ENCODE data around the gene GNAZ.
A peak's percentile ranks its signal among the peaks of the same experiment; 100 is the strongest.

The GNAZ gene

DNA sequence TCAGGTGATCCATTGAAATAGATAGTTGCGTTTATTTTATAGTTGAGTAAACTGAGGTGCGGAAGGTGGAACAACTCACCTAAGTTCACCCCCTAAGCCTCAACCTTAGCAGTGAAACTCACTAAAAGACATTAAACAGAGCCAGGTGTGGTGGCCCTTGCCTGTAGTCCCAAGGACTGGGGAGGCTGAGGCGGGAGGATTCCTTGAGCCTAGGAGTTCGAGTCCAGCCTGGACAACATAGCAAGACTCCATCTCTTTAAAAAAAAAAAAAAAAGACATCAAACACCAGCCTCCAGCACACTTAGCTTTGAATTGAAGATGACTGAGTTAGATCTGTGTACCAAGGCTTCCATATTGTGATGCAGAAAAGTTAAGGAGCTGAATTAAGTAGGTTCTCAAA lies 74.1 kb downstream of the GNAZ start:
- Histone ChIP-seq H2AFZ (ENCODE audit: low read length) (no peak overlapping the region), H3K27me3 (replicated peaks; ENCODE audit: insufficient read depth, low read length) (no peaks in the 10 kb centered on the region), H3K4me3 (ENCODE audit: low read length) (peak overlapping the region; percentile 59), H3K9me2 (replicated peaks; ENCODE audit: insufficient read depth, low read length) (no peaks in the 10 kb centered on the region), H3K9me3 (replicated peaks; ENCODE audit: insufficient read depth, low read length) (no peaks in the 10 kb centered on the region), H3K4me2 (ENCODE audit: low read depth, low read length) (peak overlapping the region; percentile 86), H3K9ac (ENCODE audit: low read length) (peak overlapping the region; percentile 65; the same call in 1 of the 2 replicates), H3K36me3 (replicated peaks; ENCODE audit: insufficient read depth, low read length) (no peaks in the 10 kb centered on the region), H3K79me2 (ENCODE audit: low read length) (peaks cover 24% of the 10 kb centered on the region), H3F3A (ENCODE audit: insufficient read depth, low read length) (peaks cover 21% of the 10 kb centered on the region), H3K27ac (ENCODE audit: low read length) (peak overlapping the region; percentile 71; the same call in 1 of the 2 replicates), H4K20me1 (ENCODE audit: insufficient read depth, low read length) (no peaks in the 10 kb centered on the region), H3K4me1 (ENCODE audit: low read length) (peaks cover 48% of the 10 kb centered on the region)
- TF ChIP-seq EZH2 (optimal IDR thresholded peaks at IDR 0.05; ENCODE audit: low read depth, low read length) (no peak), CTCF (IDR thresholded peaks at IDR 0.05; ENCODE audit: low read length) (no peak), EZH2phosphoT487 (IDR thresholded peaks at IDR 0.05; ENCODE audit: low read length) (no peak)
- no peak for DNase-seq

DNA sequence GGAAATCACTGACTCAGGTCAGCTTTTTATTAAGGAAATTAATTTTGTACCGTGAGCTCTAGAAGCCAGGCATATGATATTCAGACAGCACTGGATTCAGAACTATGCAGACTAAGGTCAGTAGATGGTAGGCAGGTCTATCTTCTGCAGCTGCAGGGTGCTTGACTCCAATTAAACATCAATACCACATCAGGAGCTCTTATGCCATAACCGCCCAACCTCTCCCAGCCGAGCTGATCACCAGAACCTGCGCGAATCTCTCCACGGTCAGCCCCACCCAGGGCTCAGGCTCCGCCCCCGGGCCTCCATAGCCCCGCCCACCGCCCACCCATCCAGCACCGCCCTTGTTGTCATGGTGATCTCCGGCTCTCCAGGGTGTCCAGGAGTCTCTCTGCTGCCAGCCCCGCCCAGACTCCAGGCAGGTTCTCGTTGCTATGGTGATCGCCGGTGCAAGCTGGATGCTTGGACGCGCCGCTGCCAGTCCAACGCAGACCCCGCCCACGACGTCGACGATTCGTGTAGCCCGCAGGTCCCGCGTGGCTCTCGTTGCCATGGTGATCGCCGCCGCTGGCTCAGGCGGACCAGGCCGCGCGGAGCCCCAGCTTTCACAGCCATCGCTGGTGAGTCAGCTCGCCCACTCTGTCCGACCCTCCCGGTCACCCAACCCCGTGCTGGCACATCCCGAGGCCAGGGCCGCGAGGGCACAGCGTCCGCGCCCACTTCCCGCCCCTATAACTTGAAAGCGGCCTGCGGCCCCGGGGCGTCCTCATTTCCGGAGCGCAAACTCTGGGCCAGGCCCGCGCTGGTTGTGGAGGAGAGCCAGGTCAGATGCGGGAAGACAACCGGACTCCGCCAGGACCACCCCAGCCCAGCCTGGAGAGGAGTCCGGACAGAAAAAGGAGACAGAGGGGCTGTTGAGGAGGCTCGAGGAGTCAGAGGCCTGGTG lies 74.9 kb downstream of the GNAZ start, which contains the start of gene RAB36:
Gene RAB36, plus strand, starts transcription at position 546 of the 946 bp plus-strand sequence. CDS start 1,140 bp downstream, outside the sequence.
- Histone ChIP-seq H3K36me3 (replicated peaks; ENCODE audit: insufficient read depth, low read length) (no peaks in the 10 kb centered on the region), H2AFZ (ENCODE audit: low read length) (peak within 1 kb of the TSS; percentile 52), H3K4me1 (ENCODE audit: low read length) (peaks cover 41% of the 10 kb centered on the region), H4K20me1 (ENCODE audit: insufficient read depth, low read length) (no peaks in the 10 kb centered on the region), H3K9ac (ENCODE audit: low read length) (peak within 1 kb of the TSS; percentile 82), H3F3A (ENCODE audit: insufficient read depth, low read length) (peaks cover 14% of the 10 kb centered on the region), H3K27me3 (replicated peaks; ENCODE audit: insufficient read depth, low read length) (no peaks in the 10 kb centered on the region), H3K4me3 (ENCODE audit: low read length) (peak within 1 kb of the TSS; percentile 71), H3K4me2 (ENCODE audit: low read depth, low read length) (peak within 1 kb of the TSS; percentile 86), H3K9me3 (replicated peaks; ENCODE audit: insufficient read depth, low read length) (no peaks in the 10 kb centered on the region), H3K9me2 (replicated peaks; ENCODE audit: insufficient read depth, low read length) (no peaks in the 10 kb centered on the region), H3K27ac (ENCODE audit: low read length) (peak within 1 kb of the TSS; percentile 71), H3K79me2 (ENCODE audit: low read length) (peaks cover 19% of the 10 kb centered on the region)
- peak; percentile 100 for DNase-seq
- TF ChIP-seq EZH2 (optimal IDR thresholded peaks at IDR 0.05; ENCODE audit: low read depth, low read length) (no peak), EZH2phosphoT487 (IDR thresholded peaks at IDR 0.05; ENCODE audit: low read length) (no peak), CTCF (IDR thresholded peaks at IDR 0.05; ENCODE audit: low read length) (no peak)

DNA sequence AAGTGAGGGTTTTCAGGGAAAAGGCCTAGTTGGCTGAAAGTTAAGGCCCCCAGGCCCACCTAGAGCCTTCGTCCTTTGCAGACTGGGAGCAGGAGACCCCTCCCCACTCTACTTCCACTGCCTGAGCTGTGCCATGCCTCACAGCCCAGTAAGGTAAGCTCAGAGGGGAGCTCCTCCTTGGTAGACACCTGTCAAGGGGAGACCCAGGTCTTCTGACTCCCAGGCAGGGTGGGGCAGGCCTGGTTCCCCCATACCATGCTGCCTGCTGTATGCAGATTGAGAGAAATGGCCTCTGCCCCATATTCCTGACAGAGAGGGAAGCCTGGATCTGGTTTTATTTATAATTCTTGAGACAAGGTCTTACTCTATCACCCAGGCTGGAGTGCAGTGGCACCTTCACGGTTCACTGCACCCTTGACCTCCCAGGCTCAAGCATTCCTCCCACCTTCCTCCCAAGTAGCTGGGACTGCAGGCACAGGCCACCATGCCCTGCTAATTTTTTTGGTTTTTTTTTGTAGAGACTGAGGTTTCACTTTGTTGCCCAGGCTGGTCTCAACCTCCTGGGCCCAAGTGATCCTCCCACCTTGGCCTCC lies 75.7 kb downstream of the GNAZ start:
- Histone ChIP-seq H3K27ac (ENCODE audit: low read length) (peak overlapping the region; percentile 49; the same call in 1 of the 2 replicates), H3K4me1 (ENCODE audit: low read length) (peaks cover 33% of the 10 kb centered on the region), H3K36me3 (replicated peaks; ENCODE audit: insufficient read depth, low read length) (no peaks in the 10 kb centered on the region), H4K20me1 (ENCODE audit: insufficient read depth, low read length) (no peaks in the 10 kb centered on the region), H3K4me3 (ENCODE audit: low read length) (peak overlapping the region; percentile 71), H2AFZ (ENCODE audit: low read length) (peak overlapping the region; percentile 52; the same call in 1 of the 2 replicates), H3K9me2 (replicated peaks; ENCODE audit: insufficient read depth, low read length) (no peaks in the 10 kb centered on the region), H3K79me2 (ENCODE audit: low read length) (peaks cover 16% of the 10 kb centered on the region; the same call in 1 of the 2 replicates), H3K9ac (ENCODE audit: low read length) (peak overlapping the region; percentile 82), H3K4me2 (ENCODE audit: low read depth, low read length) (peak overlapping the region; percentile 82), H3K9me3 (replicated peaks; ENCODE audit: insufficient read depth, low read length) (no peaks in the 10 kb centered on the region), H3F3A (ENCODE audit: insufficient read depth, low read length) (peaks cover 6% of the 10 kb centered on the region; the same call in 1 of the 2 replicates), H3K27me3 (replicated peaks; ENCODE audit: insufficient read depth, low read length) (no peaks in the 10 kb centered on the region)
- DNase-seq: no peak
- no peak for TF ChIP-seq CTCF (IDR thresholded peaks at IDR 0.05; ENCODE audit: low read length)
- TF ChIP-seq EZH2 (optimal IDR thresholded peaks at IDR 0.05; ENCODE audit: low read depth, low read length): no peak
- no peak for TF ChIP-seq EZH2phosphoT487 (IDR thresholded peaks at IDR 0.05; ENCODE audit: low read length)
